ENCODE results near the gene ZMIZ2. TPM values are rescaled to one million over a fixed set of nuclear protein-coding genes. Genes with fewer than 3 reads are reported as not detected.

Gene ZMIZ2
- total and polyA plus RNA-seq, 7 donors = 11.7 to 32.9 (median 25.0) TPM

DNA sequence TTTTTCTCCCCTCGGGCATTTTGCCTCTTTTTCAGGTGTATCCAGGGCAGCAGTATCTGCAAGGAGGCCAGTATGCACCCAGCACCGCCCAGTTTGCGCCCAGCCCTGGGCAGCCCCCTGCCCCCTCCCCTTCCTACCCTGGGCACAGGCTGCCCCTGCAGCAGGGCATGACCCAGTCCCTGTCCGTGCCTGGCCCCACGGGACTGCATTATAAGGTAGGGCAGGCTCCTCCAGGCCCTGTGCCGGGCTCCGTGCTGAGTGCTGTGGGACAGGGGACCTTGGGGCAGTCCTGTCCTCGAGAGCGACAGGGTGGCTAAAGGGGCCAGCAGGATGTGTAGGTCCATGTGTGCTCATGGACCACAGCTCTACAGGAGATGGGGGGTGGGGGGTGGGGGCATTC lies 10.6 kb downstream of the ZMIZ2 start:
- intact Hi-C loops (cut with DNase I) = loop anchor here in 1 of 2 donors (5.0 to 10.0 kb wide), 2 partner anchors 33 to 164 kb away; no protein-coding TSS in a partner anchor
- TF ChIP-seq, protein P1, sequence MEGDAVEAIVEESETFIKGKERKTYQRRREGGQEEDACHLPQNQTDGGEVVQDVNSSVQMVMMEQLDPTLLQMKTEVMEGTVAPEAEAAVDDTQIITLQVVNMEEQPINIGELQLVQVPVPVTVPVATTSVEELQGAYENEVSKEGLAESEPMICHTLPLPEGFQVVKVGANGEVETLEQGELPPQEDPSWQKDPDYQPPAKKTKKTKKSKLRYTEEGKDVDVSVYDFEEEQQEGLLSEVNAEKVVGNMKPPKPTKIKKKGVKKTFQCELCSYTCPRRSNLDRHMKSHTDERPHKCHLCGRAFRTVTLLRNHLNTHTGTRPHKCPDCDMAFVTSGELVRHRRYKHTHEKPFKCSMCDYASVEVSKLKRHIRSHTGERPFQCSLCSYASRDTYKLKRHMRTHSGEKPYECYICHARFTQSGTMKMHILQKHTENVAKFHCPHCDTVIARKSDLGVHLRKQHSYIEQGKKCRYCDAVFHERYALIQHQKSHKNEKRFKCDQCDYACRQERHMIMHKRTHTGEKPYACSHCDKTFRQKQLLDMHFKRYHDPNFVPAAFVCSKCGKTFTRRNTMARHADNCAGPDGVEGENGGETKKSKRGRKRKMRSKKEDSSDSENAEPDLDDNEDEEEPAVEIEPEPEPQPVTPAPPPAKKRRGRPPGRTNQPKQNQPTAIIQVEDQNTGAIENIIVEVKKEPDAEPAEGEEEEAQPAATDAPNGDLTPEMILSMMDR (IDR thresholded peaks at IDR 0.05) = no peak

DNA sequence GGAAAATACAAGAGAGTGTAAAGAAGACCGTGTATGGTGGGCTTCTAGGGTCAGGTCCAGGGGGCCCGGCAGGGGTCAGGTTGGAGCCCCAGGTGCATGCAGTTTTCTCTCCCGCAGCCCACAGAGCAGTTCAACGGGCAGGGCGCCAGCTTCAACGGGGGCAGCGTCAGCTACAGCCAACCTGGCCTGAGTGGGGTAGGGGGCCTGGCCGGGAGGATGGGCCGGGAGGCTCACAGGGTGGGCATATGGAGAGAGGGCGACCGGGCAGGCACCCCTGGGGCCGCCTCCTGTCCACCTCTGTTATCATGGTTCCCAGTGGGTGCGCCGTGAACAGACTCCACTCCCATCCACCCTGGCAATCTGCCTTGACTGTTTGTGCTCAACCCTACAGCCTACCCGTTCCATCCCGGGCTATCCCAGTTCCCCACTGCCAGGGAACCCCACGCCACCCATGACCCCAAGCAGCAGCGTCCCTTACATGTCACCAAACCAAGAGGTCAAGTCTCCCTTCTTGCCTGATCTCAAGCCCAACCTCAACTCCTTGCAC lies 11.5 kb downstream of the ZMIZ2 start:
- 90 to 94% (median 90%) methylated on average over 15 to 18 of the region's 18 CpGs for WGBS, 3 donors

More for the DNA sequence above, 10.6 kb downstream of the ZMIZ2 start:
- no peak overlapping the region for H3K27ac ChIP-seq
- no peaks in the 10 kb centered on the region for H3K27me3 ChIP-seq (ENCODE audit: insufficient read depth in 3 of 3, low read length in 2 of 3)
- ATAC-seq (no peak), DNase-seq (no peak)
- no peaks in the 10 kb centered on the region for H3K9me3 ChIP-seq
- no peak overlapping the region for H3K4me3 ChIP-seq
- peaks cover 9% of the 10 kb centered on the region for H3K4me1 ChIP-seq
- H3K36me3 ChIP-seq (ENCODE audit: insufficient read depth in 1 of 2, low read depth in 1 of 2) = peaks cover 0 to 72% of the 10 kb centered on the region in 2 donors
- 88 to 90% (median 90%) methylated on average over 9 of the region's 9 CpGs for WGBS, 3 donors

DNA sequence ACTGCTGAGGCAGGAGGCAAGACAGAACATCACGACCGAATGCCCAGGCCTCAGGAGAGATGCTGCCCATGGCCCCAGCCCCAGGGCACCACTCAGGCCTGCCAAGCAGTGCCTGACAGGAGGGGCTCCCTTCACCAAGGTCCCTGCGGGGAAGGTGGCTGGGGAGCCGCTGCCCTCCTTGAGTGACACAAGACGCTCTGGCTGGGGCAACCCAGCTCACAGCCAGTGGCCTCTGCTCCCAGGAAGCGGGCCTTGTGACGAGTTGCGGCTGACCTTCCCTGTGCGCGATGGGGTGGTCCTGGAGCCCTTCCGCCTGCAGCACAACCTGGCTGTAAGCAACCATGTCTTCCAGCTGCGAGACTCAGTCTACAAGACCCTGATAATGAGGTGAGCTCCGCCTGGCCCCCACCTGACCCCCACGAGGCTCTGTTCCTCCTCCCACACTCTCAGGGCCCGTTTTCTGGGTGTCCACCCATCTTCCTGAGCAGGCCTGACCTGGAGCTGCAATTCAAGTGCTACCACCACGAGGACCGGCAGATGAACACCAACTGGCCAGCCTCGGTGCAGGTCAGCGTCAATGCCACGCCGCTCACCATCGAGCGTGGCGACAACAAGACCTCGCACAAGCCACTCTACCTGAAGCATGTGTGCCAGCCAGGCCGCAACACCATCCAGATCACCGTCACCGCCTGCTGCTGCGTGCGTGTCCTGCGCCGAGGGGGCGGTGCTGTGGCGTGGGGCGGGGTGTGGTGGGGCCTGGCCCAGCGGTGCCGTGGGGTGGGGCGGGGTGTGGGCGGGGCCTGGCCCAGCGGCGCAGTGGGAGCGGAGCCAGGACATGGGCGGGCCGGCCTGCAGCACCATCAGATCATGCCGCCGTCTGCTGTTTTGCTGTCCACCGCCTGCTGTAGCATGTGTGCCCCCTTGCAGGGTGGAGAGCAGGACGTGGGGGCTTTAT lies 12.8 kb downstream of the ZMIZ2 start:
- ATAC-seq (peak; percentile 79 to 88 (median 82)), DNase-seq (peak; percentile 59 to 81)
- H3K27me3 ChIP-seq (ENCODE audit: insufficient read depth in 3 of 3, low read length in 2 of 3) = no peaks in the 10 kb centered on the region
- TF ChIP-seq, protein P1 (IDR thresholded peaks at IDR 0.05) = no peak
- intact Hi-C loops (cut with DNase I) = no loop called here
- no peak overlapping the region for H3K4me3 ChIP-seq
- no peaks in the 10 kb centered on the region for H3K4me1 ChIP-seq
- peaks cover 3 to 94% of the 10 kb centered on the region in 2 donors for H3K36me3 ChIP-seq (ENCODE audit: insufficient read depth in 1 of 2, low read depth in 1 of 2)
- no peaks in the 10 kb centered on the region for H3K9me3 ChIP-seq
- no peak overlapping the region for H3K27ac ChIP-seq
- WGBS, 3 donors = 72 to 81% (median 73%) methylated on average over 42 to 48 of the region's 48 CpGs

More for the DNA sequence above, 11.5 kb downstream of the ZMIZ2 start:
- DNase-seq = no peak
- Histone ChIP-seq H3K36me3 (ENCODE audit: insufficient read depth in 1 of 2, low read depth in 1 of 2) (peaks cover 2 to 80% of the 10 kb centered on the region in 2 donors), H3K4me1 (peaks cover 6% of the 10 kb centered on the region), H3K27ac (no peak overlapping the region), H3K4me3 (no peak overlapping the region), H3K9me3 (no peaks in the 10 kb centered on the region), H3K27me3 (ENCODE audit: insufficient read depth in 3 of 3, low read length in 2 of 3) (no peaks in the 10 kb centered on the region)
- intact Hi-C loops (cut with DNase I) = no loop called here
- TF ChIP-seq, protein P1 (IDR thresholded peaks at IDR 0.05) = no peak
- ATAC-seq = no peak

DNA sequence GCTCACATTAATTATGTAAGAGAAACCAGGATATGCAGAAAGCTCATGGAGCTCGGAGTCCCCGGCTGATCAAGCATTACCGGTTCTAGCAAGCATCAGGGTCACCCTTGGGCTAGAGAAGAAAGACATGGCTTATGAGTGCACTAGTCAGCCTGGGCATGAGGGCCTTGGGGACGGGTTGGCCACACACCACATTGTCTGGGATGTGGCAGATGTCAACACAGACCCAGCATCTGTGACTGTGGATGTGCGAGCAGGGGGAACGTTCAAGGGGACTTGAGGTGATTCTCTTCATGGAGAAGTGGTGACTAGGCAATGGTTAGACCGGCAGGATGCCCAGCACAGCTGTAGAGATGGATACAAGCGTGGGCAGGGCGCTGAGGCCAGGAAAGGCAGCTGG lies 13.7 kb downstream of the ZMIZ2 start:
- no peak for DNase-seq
- H3K4me1 ChIP-seq = peaks cover under 1% of the 10 kb centered on the region
- no peaks in the 10 kb centered on the region for H3K9me3 ChIP-seq
- intact Hi-C loops (cut with DNase I) = no loop called here
- no peak overlapping the region for H3K27ac ChIP-seq
- no peaks in the 10 kb centered on the region for H3K27me3 ChIP-seq (ENCODE audit: insufficient read depth in 3 of 3, low read length in 2 of 3)
- ATAC-seq = no peak
- 63 to 74% (median 63%) methylated on average over 9 of the region's 9 CpGs for WGBS, 3 donors
- peaks cover 3 to 97% of the 10 kb centered on the region in 2 donors for H3K36me3 ChIP-seq (ENCODE audit: insufficient read depth in 1 of 2, low read depth in 1 of 2)
- no peak overlapping the region for H3K4me3 ChIP-seq
- TF ChIP-seq, protein P1 (IDR thresholded peaks at IDR 0.05) = no peak
